ENCODE data around the gene GPR107. TPM values are rescaled to one million over a fixed set of nuclear protein-coding genes. Genes with fewer than 3 reads are reported as not detected.

Gene GPR107
- total and polyA plus RNA-seq, 2 of the 8 experiments (the other 6 are each of a cell fraction or from before 2014, with no cell fraction given): 19.3 to 30.7 TPM

DNA sequence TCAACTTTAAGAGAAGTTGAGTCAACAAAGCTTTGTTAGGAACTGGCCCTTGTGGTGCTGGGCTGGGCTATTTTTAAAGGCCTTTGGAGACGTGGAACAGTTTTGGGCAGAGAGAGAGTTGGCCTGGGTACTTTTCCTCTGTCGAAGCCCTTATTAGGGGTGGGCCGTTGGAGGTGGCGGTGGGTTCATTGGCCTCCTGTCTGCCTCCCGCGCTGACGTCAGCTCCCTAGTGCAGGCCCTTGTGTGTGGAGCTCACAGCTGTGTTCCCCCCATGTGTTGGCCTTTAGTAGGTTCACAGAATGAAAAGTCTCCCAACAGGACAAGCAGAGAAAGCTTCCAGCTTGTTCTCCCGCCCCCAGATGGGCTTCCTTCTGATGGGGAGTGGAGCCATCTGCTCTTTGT is 121.2 kb downstream of the GPR107 start:
- H2BK120ac ChIP-seq (replicated peaks; ENCODE audit: low read depth, low read length): no peak overlapping the region
- WGBS, 2 experiments (ENCODE audit: extremely low coverage in 1 of 2, insufficient coverage in 1 of 2, insufficient read length in 1 of 2, insufficient replicate concordance in 2 of 2, low coverage in 1 of 2, low lambda C conversion rate in 2 of 2, missing lambda C conversion rate in 1 of 2): 74% methylated on average over 8 of the region's 8 CpGs; no CpG with 5 or more reads in 1 of the 2 experiments

More for the DNA sequence above, 121.2 kb downstream of the GPR107 start:
- H4K8ac ChIP-seq (ENCODE audit: extremely low read depth, insufficient read depth, low read length): no peak overlapping the region
- H3K23ac ChIP-seq (ENCODE audit: insufficient read length): no peak overlapping the region
- no peak for FAIRE-seq
- H3K4me2 ChIP-seq (ENCODE audit: insufficient read depth in 1 of 2, low read depth in 2 of 2, low read length in 2 of 2): no peak overlapping the region
- H3K18ac ChIP-seq (ENCODE audit: extremely low read depth, low read length): no peak overlapping the region; the same call in 1 of the 2 replicates
- H2AFZ ChIP-seq (ENCODE audit: low read length): no peak overlapping the region
- H4K5ac ChIP-seq (ENCODE audit: insufficient read length, low read depth, low read length): no peak overlapping the region
- H3K79me2 ChIP-seq (ENCODE audit: control insufficient read depth in 1 of 2, insufficient read depth in 2 of 2, low read length in 2 of 2): peaks cover 0 to 31% of the 10 kb centered on the region in 2 experiments; a peak in 3 of 4 replicates
- H2AK5ac ChIP-seq (ENCODE audit: low read depth, low read length): no peak overlapping the region
- H4K91ac ChIP-seq (replicated peaks; ENCODE audit: insufficient read length, low read length): no peak overlapping the region
- peaks cover 11% of the 10 kb centered on the region for H3K23me2 ChIP-seq (ENCODE audit: low read depth, low read length)
- H3K4ac ChIP-seq (replicated peaks; ENCODE audit: insufficient read length, low read depth, low read length): no peak overlapping the region
- H2BK20ac ChIP-seq (ENCODE audit: low read length): no peak overlapping the region
- H3K14ac ChIP-seq (ENCODE audit: insufficient read length): no peak overlapping the region
- H2BK15ac ChIP-seq (ENCODE audit: low read length): no peak overlapping the region
- no peaks in the 10 kb centered on the region for H3K9me3 ChIP-seq (ENCODE audit: insufficient read depth in 2 of 2, low read depth in 1 of 2, low read length in 1 of 2)
- POLR2A ChIA-PET (ENCODE audit: partially characterized antibody): interaction anchor here (1.0 to 1.4 kb wide), 3 partner anchors 8 to 45 kb away, joined by 3 to 4 read pairs (median 3); no protein-coding TSS in a partner anchor
- no peak overlapping the region for H2BK5ac ChIP-seq (ENCODE audit: low read depth, low read length)
- no peaks in the 10 kb centered on the region for H3K36me3 ChIP-seq (ENCODE audit: control insufficient read depth in 2 of 4, insufficient read depth in 4 of 4, low read length in 3 of 4)
- no peak overlapping the region for H3K27ac ChIP-seq (ENCODE audit: low read depth, low read length)
- no peak for DNase-seq (ENCODE audit: low read depth in 1 of 2, low spot score in 2 of 2)
- H2BK12ac ChIP-seq (ENCODE audit: low read depth, low read length): no peak overlapping the region
- TF ChIP-seq JUN (IDR thresholded peaks at IDR 0.05; ENCODE audit: low read depth, low read length) (no peak), POLR2AphosphoS5 (IDR thresholded peaks at IDR 0.05; ENCODE audit: low read depth, low read length) (no peak), BACH1 (IDR thresholded peaks at IDR 0.05; ENCODE audit: low read length) (no peak), POLR2A (IDR thresholded peaks at IDR 0.05; ENCODE audit: control extremely low read depth in 1 of 2, low read depth in 2 of 2, low read length in 2 of 2) (no peak), CREB1 (IDR thresholded peaks at IDR 0.05) (no peak), GTF2F1 (IDR thresholded peaks at IDR 0.05; ENCODE audit: borderline replicate concordance, low read depth, low read length) (no peak), PHF8 (conservative IDR thresholded peaks at IDR 0.05; ENCODE audit: low read depth, low read length) (no peak), SAP30 (IDR thresholded peaks at IDR 0.05; ENCODE audit: insufficient read depth, insufficient replicate concordance, low read length) (no peak)
- H3K27me3 ChIP-seq (replicated peaks in 1 of 4; ENCODE audit: control insufficient read depth in 3 of 4, extremely low read depth in 1 of 4, insufficient read depth in 3 of 4, low read length in 3 of 4): peaks cover 0 to 13% (median 5%) of the 10 kb centered on the region in 4 experiments; a peak in 3 of 7 replicates
- no peak overlapping the region for H3K56ac ChIP-seq (replicated peaks; ENCODE audit: insufficient read length, low read depth, low read length)
- CTCF ChIA-PET (ENCODE audit: partially characterized antibody): interaction anchor here (0.8 to 2.8 kb wide), 8 partner anchors 10 to 68 kb away, joined by 3 to 20 read pairs (median 5); no protein-coding TSS in a partner anchor
- H4K20me1 ChIP-seq (replicated peaks in 1 of 2; ENCODE audit: control insufficient read depth in 1 of 2, insufficient read depth in 2 of 2, low read length in 2 of 2): peaks cover 3 to 12% of the 10 kb centered on the region in 2 experiments
- H3K9ac ChIP-seq (replicated peaks in 1 of 4; ENCODE audit: extremely low read depth in 1 of 4, low read depth in 3 of 4, low read length in 3 of 4): no peak overlapping the region
- peaks cover 4 to 14% (median 10%) of the 10 kb centered on the region in 4 experiments for H3K4me1 ChIP-seq (replicated peaks in 1 of 4; ENCODE audit: control insufficient read depth in 3 of 4, insufficient read depth in 4 of 4, low read length in 3 of 4)
- peaks cover 13% of the 10 kb centered on the region for H3K79me1 ChIP-seq (ENCODE audit: low read depth, low read length)
- no peak overlapping the region for H3K4me3 ChIP-seq (ENCODE audit: extremely low read depth in 1 of 4, insufficient read depth in 2 of 4, low read depth in 3 of 4, low read length in 4 of 4)
